A549 (cell line): ENCODE measurements around the gene CEL.

Experiments used
- BCL3 ChIP-seq: fragments of >200 bp; sonication (Bioruptor Twin); formaldehyde crosslinking; IDR thresholded peaks from 3 replicates; pipeline ENCODE4 v1.6.1; 2016
- CTCF ChIP-seq: fragments of >200 bp; sonication (Bioruptor Twin); formaldehyde crosslinking; IDR thresholded peaks from 3 replicates; pipeline ENCODE4 v1.5.1; 2016
- EHMT2 ChIP-seq: fragments of 200-600 bp; sonication (generic); IDR thresholded peaks from 2 replicates; pipeline ENCODE4 v1.6.1; 2016; ENCODE audit warnings: antibody characterized with exemption, low read depth, mild to moderate bottlenecking, moderate library complexity
- MYC ChIP-seq: IDR thresholded peaks from 2 replicates; pipeline ENCODE4 v1.6.1; 2012; ENCODE audit warnings: mild to moderate bottlenecking, inconsistent platforms, low read length, improper control_type of control experiment, borderline replicate concordance
- NR3C1 ChIP-seq: fragments of >200 bp; sonication (Bioruptor Twin); formaldehyde crosslinking; IDR thresholded peaks from 3 replicates; pipeline ENCODE4 v1.6.1; 2017
- POLR2A ChIP-seq: IDR thresholded peaks from 2 replicates; pipeline ENCODE4 v1.6.1; 2012; ENCODE audit warnings: mild to moderate bottlenecking, low read length
- RAD21 ChIP-seq, 2 experiments: fragments of >200 bp in 1 of 2; sonication (Bioruptor Twin) in 1 of 2; formaldehyde crosslinking in 1 of 2; IDR thresholded peaks in 1 of 2; conservative IDR thresholded peaks in 1 of 2; 2 replicates in 1 of 2; 3 replicates in 1 of 2; pipeline ENCODE4 v1.6.1; 2012 to 2018; ENCODE audit warnings: inconsistent platforms in 1 of 2
- RFX5 ChIP-seq: fragments of 450-650 bp; IDR thresholded peaks from 2 replicates; pipeline ENCODE4 v1.7.1; 2014; ENCODE audit warnings: antibody characterized with exemption, mild to moderate bottlenecking, moderate library complexity
- RNF2 ChIP-seq: fragments of 200-600 bp; sonication (generic); IDR thresholded peaks from 2 replicates; pipeline ENCODE4 v1.6.1; 2016; ENCODE audit warnings: low read depth, mild to moderate bottlenecking, antibody characterized with exemption, moderate library complexity, borderline replicate concordance
- SMC3 ChIP-seq: fragments of >200 bp; sonication (Bioruptor Twin); formaldehyde crosslinking; IDR thresholded peaks from 3 replicates; pipeline ENCODE4 v1.6.1; 2018; ENCODE audit warnings: inconsistent platforms
- USF2 ChIP-seq: fragments of 450-650 bp; IDR thresholded peaks from 2 replicates; pipeline ENCODE4 v1.6.1; 2014; ENCODE audit warnings: antibody characterized with exemption
- ZC3H11A ChIP-seq: fragments of 450-650 bp; IDR thresholded peaks from 2 replicates; pipeline ENCODE4 v1.6.1; 2014; ENCODE audit warnings: antibody characterized with exemption, mild to moderate bottlenecking

DNA sequence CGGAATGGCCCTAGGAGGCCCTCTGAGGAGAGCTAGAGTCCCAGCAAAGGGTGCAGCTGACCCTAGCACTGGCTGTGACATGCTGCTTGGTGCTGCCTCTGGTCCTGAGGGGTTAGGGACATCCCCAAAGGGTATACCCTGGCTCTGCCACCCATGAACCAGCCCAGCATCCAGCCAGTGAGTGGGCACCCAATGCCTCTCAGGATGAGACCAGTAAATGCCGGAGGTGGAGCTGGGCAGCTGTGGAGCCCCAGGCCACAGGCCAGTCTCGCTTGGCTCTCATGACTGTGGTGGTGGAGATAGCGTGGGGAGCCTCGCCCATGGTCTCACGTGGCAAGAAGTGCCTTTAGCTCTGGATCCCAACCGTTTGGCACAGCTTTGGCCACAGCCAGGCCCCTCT lies 3.7 kb upstream of the CEL start:
- no peak for TF ChIP-seq EHMT2
- no peak for TF ChIP-seq BCL3
- TF ChIP-seq CTCF: no peak
- TF ChIP-seq POLR2A: no peak
- TF ChIP-seq RNF2: no peak
- TF ChIP-seq MYC: no peak
- TF ChIP-seq NR3C1: no peak
- TF ChIP-seq SMC3: no peak
- TF ChIP-seq ZC3H11A: no peak
- TF ChIP-seq RFX5: no peak
- TF ChIP-seq USF2: no peak
- TF ChIP-seq RAD21 (conservative IDR thresholded peaks at IDR 0.05 in 1 of 2, IDR thresholded peaks at IDR 0.05 in 1 of 2): no peak
